HG03439 (cell line): ENCODE data around the gene FAM219A.
A peak's percentile ranks its signal among the peaks of the same experiment; 100 is the strongest.

Experiments
- ATAC-seq: cut with Tn5 transposase; IDR thresholded peaks from one replicate; pipeline ENCODE4 v1.9.1; 2021; ENCODE audit warnings: mild to moderate bottlenecking, moderate library complexity; ENCODE audit not compliant: unreplicated experiment

FAM219A gene

GRCh38 chr9:34458013-34458958, at the start of gene FAM219A, which contains the start of gene DNAI1:
Gene FAM219A, minus strand, starts transcription at chr9:34458570. Its CDS starts 307 bp downstream, at chr9:34458263.
Gene DNAI1, plus strand, starts transcription at chr9:34458805. Its CDS starts 201 bp downstream, at chr9:34459006.
- peak; percentile 97 for ATAC-seq

- no peak for ATAC-seq
These were observed 49.6 kb upstream of the FAM219A start for GRCh38 chr9:34507966-34508365.

DNA sequence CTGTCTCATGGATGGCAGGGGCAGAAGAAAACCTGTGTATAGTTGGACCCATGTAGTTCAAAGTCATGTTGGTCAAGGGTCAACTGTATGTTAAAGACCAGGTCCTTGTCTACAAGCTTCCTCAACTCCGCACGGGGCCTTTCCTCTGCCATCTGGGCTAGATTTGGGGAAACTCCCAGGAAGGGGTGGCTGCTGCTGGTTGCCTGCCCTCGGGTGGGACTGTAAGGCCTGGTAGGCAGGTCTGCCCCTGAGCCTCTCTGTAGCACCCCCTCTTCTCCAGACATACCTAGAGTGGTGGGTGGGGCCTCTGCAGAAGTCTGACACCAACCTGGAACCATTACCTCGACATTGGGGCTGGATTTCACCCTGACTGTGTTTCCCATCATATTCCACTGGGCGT, 49.2 kb upstream of the FAM219A start:
- no peak for ATAC-seq

DNA sequence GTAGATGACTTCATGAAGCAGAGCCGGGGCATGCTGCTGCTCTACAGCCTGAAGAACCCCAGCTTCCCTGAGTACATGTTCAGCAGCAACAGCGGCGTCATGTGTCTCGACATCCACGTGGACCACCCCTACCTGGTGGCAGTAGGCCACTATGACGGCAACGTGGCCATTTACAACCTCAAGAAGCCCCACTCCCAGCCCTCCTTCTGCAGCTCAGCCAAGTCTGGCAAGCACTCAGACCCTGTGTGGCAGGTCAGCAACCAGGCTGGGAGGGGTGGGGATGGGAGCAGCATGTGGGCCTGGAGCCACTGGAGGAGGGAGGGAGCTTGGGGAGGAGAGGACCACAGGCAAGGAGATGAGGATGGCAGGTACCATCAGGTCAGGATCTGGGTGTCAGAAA, 48.3 kb upstream of the FAM219A start:
- no peak for ATAC-seq

DNA sequence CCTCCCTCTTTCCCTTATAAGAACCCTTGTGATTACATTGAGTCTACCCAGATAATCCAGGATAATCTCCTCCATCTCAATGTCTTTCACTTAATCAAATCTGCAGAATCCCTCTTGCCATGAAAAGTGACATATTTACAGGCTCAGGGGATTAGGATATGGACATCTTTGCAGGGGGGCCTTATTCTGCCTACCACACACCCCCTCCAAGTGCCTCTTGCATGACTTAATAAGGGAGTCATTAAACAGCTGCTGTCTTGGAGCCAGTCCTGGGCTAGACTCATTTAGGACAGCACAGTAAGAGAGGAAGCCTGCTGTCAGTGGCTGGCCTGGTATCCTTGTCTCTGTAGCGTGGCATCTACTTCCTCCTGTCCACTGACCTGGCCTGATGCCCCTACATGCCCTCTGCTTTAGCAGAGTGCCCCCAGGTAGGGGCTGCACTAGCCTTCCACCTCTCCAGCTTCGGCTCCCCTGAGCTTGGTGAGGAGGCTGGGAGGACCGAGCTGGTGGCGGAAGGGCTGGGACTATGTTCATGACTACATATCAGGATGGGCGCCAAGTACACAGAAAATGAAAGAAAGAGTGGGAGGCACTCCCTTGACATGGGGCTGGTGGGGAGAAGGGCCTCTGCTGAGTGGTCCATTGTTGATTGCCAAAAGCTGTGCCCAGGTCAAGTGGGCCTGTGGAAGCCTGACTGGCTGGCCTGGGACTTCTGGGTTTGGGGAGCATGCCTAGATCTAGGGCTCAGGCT, 47.2 kb upstream of the FAM219A start:
- ATAC-seq = no peak

GRCh38 chr9:34503406-34503805, 45.0 kb upstream of the FAM219A start:
- ATAC-seq = no peak

DNA sequence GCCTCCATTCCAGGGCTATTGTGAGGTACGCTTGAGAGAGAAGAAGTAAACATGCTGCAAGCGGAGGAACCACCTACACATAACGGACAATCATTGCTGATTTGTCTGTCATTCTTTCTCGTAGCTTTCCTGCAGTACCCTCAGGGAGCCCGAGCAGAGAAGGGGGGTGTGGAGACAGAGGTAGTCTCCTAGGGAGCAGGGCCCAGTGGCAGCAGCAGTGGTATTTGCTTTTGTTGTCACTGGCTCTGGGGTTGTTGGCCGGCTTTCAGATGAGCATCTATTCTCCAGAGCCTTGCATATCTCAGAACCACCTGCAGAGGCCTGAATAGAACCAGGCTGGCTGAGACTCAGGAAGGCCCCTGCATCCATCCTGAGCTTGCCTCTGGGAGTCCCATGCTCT, 44.5 kb upstream of the FAM219A start:
- no peak for ATAC-seq

GRCh38 chr9:34502471-34502870, 44.1 kb upstream of the FAM219A start:
- no peak for ATAC-seq

- ATAC-seq = no peak
These were observed 43.6 kb upstream of the FAM219A start for GRCh38 chr9:34501889-34502425.

DNA sequence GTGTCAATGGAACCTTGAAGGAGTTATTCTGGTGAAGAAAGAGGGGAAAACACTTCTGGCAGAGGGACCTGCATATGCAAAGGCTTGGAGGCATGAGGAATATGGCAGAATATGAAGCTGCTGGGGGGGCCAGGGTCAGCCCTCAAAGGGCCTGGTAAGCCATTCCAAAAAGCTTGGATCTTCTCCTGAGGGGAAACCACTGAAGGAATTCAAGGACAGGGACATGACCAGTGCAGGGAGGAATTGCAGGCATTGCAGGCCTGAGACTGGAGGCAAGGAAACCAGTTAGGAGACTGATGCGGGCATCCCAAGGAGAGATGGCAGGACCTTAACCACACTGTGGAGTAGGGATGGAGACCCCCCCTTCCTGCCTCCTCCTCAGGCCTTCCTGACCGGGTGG, 43.0 kb upstream of the FAM219A start:
- ATAC-seq = no peak

- no peak for ATAC-seq
These were observed 42.4 kb upstream of the FAM219A start for GRCh38 chr9:34500623-34501267.

- ATAC-seq = no peak
These were observed 40.7 kb upstream of the FAM219A start for GRCh38 chr9:34499076-34499475.

- no peak for ATAC-seq
These were observed 40.2 kb upstream of the FAM219A start for GRCh38 chr9:34498553-34498952.

- ATAC-seq = no peak
These were observed 37.9 kb upstream of the FAM219A start for GRCh38 chr9:34496149-34496712.

GRCh38 chr9:34493972-34494535, 35.7 kb upstream of the FAM219A start:
- no peak for ATAC-seq

DNA sequence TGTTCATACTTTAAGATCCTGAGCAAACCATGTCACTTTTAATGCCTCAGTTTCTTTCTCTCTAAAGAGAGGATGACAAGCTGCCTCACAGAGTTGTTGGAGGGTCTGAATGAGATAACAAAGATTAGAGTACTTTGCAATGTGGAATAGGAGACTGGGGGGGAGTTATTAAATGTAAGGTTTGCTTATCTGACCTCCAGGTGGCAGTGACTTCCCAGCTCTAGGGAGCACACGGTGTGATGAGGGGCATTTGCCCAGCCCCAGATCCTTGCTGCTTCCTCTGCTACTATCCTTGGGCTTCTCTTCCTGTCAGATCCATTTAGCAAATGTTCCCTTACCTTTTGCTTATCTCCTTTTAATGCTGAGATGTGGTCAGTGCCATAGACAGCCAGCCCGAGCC, 33.7 kb upstream of the FAM219A start:
- no peak for ATAC-seq

DNA sequence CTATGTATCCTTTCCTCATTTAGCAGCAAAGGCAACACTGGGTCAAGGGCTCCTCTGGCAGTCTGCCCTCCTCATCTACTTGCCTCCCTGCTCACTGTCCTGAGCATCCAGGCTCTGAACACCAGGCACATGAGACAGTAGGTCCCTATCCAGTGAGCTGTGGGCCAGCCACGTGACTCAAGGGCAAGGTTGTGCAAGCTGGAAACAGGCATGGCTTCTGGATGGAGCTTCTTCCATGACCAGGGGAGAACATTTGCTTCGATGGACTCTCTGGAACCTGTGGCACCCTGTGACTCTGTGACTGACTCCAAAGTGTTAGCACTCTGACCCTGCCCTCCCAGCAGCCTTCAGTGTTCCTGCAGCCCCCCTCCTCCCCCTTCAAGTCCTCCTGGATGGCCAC, 33.2 kb upstream of the FAM219A start:
- no peak for ATAC-seq

- ATAC-seq = no peak
These were observed 32.4 kb upstream of the FAM219A start for GRCh38 chr9:34490760-34491159.

- ATAC-seq = no peak
These were observed 32.0 kb upstream of the FAM219A start for GRCh38 chr9:34490360-34490759.

DNA sequence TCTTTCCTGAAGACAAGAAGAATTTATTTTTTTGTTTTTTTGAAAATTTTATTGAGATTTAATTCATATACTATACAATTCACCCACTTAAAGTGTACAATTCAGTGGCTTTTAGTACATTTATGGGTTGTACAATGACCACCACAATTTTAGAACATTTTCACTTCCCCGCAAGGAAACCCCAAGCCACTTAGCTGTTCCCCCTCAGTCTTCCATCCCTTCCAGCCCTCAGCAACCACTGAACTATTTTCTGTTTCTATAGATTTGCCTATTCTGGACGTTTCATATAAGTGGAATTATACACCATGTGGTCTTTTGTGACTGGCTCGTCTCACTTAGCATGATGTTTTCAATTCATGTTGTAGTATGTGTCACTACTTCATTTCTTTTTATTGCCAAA, 28.2 kb upstream of the FAM219A start:
- no peak for ATAC-seq
